Nephron progenitor cell (in vitro differentiated cells): ENCODE data around the gene TMEM38B.

ENCODE experiments used
- DNase-seq: peaks from one replicate; pipeline ENCODE4 v3.0.0; 2021
- H3K27ac Mint-ChIP-seq: 2 replicates; pipeline ENCODE4 v1.8.0; 2021; ENCODE audit warnings: mild to moderate bottlenecking, moderate library complexity, mixed read lengths
- H3K27me3 Mint-ChIP-seq: 2 replicates; pipeline ENCODE4 v1.8.0; 2021; ENCODE audit warnings: mild to moderate bottlenecking, low read depth, mixed read lengths; ENCODE audit not compliant: poor library complexity
- H3K36me3 Mint-ChIP-seq: 2 replicates; pipeline ENCODE4 v1.8.0; 2021; ENCODE audit warnings: low read depth, mixed read lengths
- H3K4me1 Mint-ChIP-seq: 2 replicates; pipeline ENCODE4 v1.8.0; 2021; ENCODE audit warnings: mixed read lengths
- H3K4me3 Mint-ChIP-seq: 2 replicates; pipeline ENCODE4 v1.8.0; 2021; ENCODE audit warnings: mild to moderate bottlenecking, moderate library complexity, mixed read lengths
- H3K9me3 Mint-ChIP-seq: 2 replicates; pipeline ENCODE4 v1.8.0; 2021; ENCODE audit warnings: mild to moderate bottlenecking, moderate library complexity, mixed read lengths
- CTCF ChIP-seq: fragments of 200-600 bp; sonication (generic); IDR thresholded peaks from 2 replicates; pipeline ENCODE4 v1.5.0; 2021; ENCODE audit warnings: antibody characterized with exemption

TMEM38B gene

GRCh38 chr9:105693435-105694189 lies 729 bp upstream of the TMEM38B start:
- Mint-ChIP-seq H3K9me3 (peaks cover 3% of the 10 kb centered on the region), H3K27ac (no peak overlapping the region), H3K36me3 (peaks cover 5% of the 10 kb centered on the region), H3K4me3 (peak overlapping the region; percentile 84), H3K27me3 (peaks cover 50% of the 10 kb centered on the region), H3K4me1 (peaks cover 36% of the 10 kb centered on the region)
- no peak for TF ChIP-seq CTCF
- DNase-seq, result no peak

GRCh38 chr9:105694848-105695581 lies 674 bp downstream of the TMEM38B start:
- DNase-seq, result peak; percentile 61
- Mint-ChIP-seq H3K9me3 (peaks cover 3% of the 10 kb centered on the region), H3K36me3 (peaks cover 5% of the 10 kb centered on the region), H3K27ac (no peak overlapping the region), H3K4me1 (peaks cover 42% of the 10 kb centered on the region), H3K27me3 (peaks cover 45% of the 10 kb centered on the region), H3K4me3 (peak overlapping the region; percentile 87)
- TF ChIP-seq CTCF, result no peak

- no peak overlapping the region for H3K27ac Mint-ChIP-seq
- TF ChIP-seq CTCF, result no peak
- peaks cover 5% of the 10 kb centered on the region for H3K36me3 Mint-ChIP-seq
- DNase-seq, result no peak
- peaks cover 42% of the 10 kb centered on the region for H3K4me1 Mint-ChIP-seq
- H3K27me3 Mint-ChIP-seq, result peaks cover 35% of the 10 kb centered on the region
- peak overlapping the region; percentile 87 for H3K4me3 Mint-ChIP-seq
- peaks cover 3% of the 10 kb centered on the region for H3K9me3 Mint-ChIP-seq
These were observed 2.0 kb downstream of the TMEM38B start for GRCh38 chr9:105696219-105696793.

- no peak for TF ChIP-seq CTCF
- Mint-ChIP-seq H3K4me1 (peaks cover 42% of the 10 kb centered on the region), H3K36me3 (peaks cover 5% of the 10 kb centered on the region), H3K4me3 (no peak overlapping the region), H3K27ac (no peak overlapping the region), H3K9me3 (peaks cover 6% of the 10 kb centered on the region), H3K27me3 (peaks cover 19% of the 10 kb centered on the region)
- no peak for DNase-seq
These were observed 3.5 kb downstream of the TMEM38B start for GRCh38 chr9:105697871-105698270.

- peaks cover 14% of the 10 kb centered on the region for H3K27me3 Mint-ChIP-seq
- peaks cover 8% of the 10 kb centered on the region for H3K9me3 Mint-ChIP-seq
- no peak overlapping the region for H3K4me3 Mint-ChIP-seq
- H3K36me3 Mint-ChIP-seq, result peaks cover 5% of the 10 kb centered on the region
- DNase-seq, result no peak
- no peak overlapping the region for H3K27ac Mint-ChIP-seq
- TF ChIP-seq CTCF, result no peak
- peaks cover 40% of the 10 kb centered on the region for H3K4me1 Mint-ChIP-seq
These were observed 4.1 kb downstream of the TMEM38B start for GRCh38 chr9:105698348-105698870.
